ENCODE results near the gene DEPDC1B.

GRCh38 chr5:60634051-60634450, 65.9 kb downstream of the DEPDC1B start:
- no peak for TF ChIP-seq CTCF (IDR thresholded peaks at IDR 0.05)
- no peak for TF ChIP-seq POLR2A (IDR thresholded peaks at IDR 0.05)

All from esophagus squamous epithelium (tissue), 4 donors.